Middle frontal gyrus (tissue), 1 donor: ENCODE data around the gene PAAF1.

Source experiments
- DNase-seq: peaks from one replicate; pipeline ENCODE4 v3.0.0-alpha.2; 2015; ENCODE audit warnings: low spot score; ENCODE audit errors: extremely low spot score

PAAF1 gene

GRCh38 chr11:73971175-73971719 is 94.4 kb downstream of the PAAF1 start:
- no peak for DNase-seq

DNA sequence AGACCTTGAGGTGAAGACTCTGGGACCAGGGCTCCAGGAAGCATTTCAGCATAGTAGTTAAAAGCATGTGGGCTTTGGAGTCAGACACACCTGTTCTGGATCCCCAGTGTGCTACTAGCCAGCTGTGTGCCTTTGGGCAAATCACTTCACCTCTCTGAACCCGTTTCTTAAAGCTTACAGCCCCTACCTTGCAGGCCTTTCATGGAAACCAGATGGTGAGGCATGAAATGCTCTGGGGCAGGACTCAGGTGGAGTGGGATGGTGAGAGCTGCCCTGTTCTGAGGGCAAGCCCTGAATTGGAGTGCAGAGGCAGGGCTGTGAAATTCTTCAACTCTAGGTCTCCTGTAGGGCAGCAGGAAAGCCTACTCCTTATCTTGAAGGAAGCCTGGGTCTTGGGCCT is 95.4 kb downstream of the PAAF1 start:
- no peak for DNase-seq

- no peak for DNase-seq
Measured at GRCh38 chr11:73972620-73973449, 96.0 kb downstream of the PAAF1 start.

DNA sequence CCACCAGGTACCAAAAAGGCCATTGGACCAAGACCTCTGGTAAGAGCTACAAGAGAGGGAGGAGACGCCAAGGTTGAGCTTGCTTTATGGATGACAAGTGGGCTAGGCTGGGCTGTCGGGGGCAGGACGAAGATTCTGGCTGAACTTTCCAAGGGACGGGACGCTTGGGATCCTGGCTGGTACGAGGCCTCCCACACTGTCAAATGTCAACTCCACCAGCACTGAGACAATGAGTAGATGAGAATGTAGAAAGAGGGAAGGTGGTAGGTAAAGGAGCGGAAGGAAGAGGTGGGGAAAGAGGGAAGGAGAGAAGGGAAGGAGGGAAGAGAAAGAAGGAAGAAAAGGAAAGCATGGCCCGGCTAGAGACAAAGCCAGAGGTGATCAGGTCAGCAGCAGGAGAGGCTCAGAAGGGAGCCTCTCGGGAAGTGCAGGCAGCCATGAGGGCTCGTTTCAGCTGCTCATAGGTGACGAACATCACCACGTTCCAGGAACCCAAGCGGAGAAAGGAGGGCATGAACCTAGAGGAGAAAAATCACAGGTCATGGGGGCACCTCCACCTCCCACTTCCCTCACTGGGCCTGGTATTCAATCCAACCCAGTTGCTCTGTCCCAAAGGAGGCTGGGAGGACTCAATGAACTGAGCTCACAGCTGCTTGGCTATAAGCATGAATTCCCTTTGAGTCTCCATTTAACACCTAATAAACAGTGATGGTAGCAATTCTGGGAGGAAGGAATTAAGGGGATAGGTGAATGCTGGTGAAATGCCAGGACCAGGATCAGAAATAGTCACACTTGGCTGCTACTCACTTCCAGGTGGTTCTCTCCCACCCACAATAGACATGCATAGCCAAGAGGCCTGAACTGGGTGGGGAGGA is 98.0 kb downstream of the PAAF1 start:
- no peak for DNase-seq

DNA sequence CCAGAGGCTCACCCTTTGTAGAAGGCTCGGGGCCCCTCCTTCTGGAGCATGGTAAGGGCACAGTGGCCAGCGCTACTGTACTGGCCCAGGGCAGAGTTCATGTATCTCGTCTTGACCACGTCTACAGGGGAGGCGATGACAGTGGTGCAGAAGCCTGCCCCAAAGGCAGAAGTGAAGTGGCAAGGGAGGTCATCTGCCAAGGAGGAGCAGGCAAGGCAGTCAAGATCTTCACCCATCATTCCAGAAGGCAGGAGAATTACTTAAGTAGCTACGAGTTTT is 98.6 kb downstream of the PAAF1 start:
- DNase-seq = no peak

GRCh38 chr11:73976451-73977151 is 99.8 kb downstream of the PAAF1 start:
- no peak for DNase-seq

DNA sequence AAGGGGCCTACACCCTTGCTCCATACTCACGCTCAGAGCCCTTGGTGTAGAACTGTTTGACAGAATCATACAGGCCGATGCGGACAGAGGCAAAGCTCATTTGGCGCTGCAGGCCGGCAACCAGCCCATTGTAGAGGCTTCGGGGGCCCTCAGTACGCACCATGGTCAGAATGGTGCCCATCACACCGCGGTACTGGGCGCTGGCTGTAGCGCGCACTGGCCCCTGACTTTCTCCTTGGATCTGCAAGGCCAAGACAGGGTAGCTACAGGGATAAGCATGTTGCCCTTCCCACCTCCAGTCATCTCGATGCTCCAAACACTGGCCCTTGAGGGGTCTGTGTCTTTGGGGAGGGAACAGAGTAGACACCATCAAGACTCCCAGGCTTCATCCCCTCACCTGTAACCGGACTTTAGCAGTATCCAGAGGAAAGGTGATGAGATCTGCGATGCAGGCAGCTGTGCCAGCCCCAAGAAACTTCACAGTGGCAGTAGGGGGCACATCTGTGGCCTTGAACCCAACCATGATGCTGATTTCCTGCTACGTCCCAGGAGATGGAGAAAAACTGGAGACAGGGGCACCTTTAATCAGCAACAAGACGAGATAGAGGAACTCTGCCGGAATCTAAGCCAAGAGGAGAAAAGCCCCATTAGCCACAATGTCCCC is 101.2 kb downstream of the PAAF1 start:
- no peak for DNase-seq

- no peak for DNase-seq
Measured at GRCh38 chr11:73978576-73979086, 101.8 kb downstream of the PAAF1 start.

DNA sequence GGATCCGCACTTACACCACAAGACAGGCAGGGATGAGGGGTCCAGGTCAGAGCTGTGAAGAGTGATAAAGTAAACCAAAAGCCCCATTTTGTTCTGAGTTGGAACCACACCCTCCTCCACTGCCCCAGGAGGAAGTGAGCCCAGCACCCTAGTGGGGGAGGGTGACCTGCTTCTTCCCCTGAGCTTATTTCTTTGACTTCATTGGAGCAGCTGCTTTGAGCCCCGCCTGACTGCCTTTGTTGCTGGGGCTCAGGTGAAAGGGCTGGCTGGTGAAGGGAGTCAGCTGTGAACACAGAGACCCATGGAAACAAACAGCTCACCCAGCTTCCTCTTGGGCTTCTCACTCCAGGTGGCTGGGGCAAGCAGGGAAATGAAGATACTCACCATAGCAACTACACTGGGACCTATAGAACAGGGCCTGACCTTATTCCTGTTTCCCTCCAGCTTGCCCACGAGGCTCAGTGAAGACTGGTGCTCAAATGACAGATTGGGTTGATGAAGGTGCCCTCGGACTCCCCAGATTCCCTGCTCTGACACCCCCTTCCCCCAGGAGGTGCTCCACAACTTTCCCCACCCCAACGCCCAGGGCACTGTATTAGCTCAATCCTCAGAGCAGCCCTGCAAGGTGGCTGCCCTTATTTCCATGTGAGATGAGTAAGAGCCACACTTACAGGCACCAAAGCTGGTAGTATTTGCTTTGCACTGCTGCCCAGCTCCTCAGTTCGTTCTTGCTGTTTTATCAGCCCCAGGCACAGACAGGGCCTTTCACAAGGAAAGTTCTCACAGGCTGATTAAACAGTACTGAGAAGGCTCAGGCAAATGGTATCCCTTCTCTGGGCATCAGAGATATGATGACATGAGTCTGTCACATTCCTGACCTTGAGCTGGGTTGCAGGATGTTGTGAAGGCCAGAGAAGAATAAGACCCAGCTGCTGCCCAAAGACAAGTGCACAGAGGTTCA is 103.5 kb downstream of the PAAF1 start:
- no peak for DNase-seq
